ENCODE data around the gene TOGARAM1. TPM values are rescaled to one million over a fixed set of nuclear protein-coding genes. Genes with fewer than 3 reads are reported as not detected.

The TOGARAM1 gene
- total RNA-seq, 1 experiment from 2014 or later = 12.9 TPM

GRCh38 chr14:45003924-45004323 is 41.9 kb downstream of the TOGARAM1 start:
- POLR2A ChIA-PET (ENCODE audit: unreplicated experiment) = no interaction called here
- no peaks in the 10 kb centered on the region for H3K9me2 ChIP-seq (ENCODE audit: insufficient read depth)
- no peak overlapping the region for H3K4me3 ChIP-seq
- no peak overlapping the region for H3K27ac ChIP-seq
- H3K4me2 ChIP-seq = no peak overlapping the region
- CTCF ChIA-PET = no interaction called here
- H3K27me3 ChIP-seq (ENCODE audit: insufficient read depth, low read depth) = no peaks in the 10 kb centered on the region
- no peaks in the 10 kb centered on the region; the same call in 1 of the 2 replicates for H3K9me3 ChIP-seq (ENCODE audit: insufficient read depth, low read depth)
- intact Hi-C loops (cut with micrococcal nuclease; ENCODE audit: unreplicated experiment) = no loop called here
- no peaks in the 10 kb centered on the region for H3F3A ChIP-seq (ENCODE audit: insufficient read depth, low read depth)
- no TSS peak for BruUV-seq (replicated peaks)
- no peaks in the 10 kb centered on the region for H3K4me1 ChIP-seq (replicated peaks; ENCODE audit: insufficient read depth)
- no peaks in the 10 kb centered on the region; the same call in 1 of the 2 replicates for H4K20me1 ChIP-seq (ENCODE audit: insufficient read depth)
- no peak overlapping the region for H2AFZ ChIP-seq
- TF ChIP-seq EZH2 (IDR thresholded peaks at IDR 0.05; ENCODE audit: low read depth) (no peak), CTCF (conservative IDR thresholded peaks at IDR 0.05) (no peak)
- no peak for DNase-seq
- 0 out of 2 replicates have a peak, but pooled peaks cover 4% of the 10 kb centered on the region for H3K36me3 ChIP-seq (ENCODE audit: low read depth)
- H3K79me2 ChIP-seq (ENCODE audit: low read depth) = no peaks in the 10 kb centered on the region

- TF ChIP-seq CTCF (conservative IDR thresholded peaks at IDR 0.05) = no peak
- TF ChIP-seq EZH2 (IDR thresholded peaks at IDR 0.05; ENCODE audit: low read depth) = no peak
- Histone ChIP-seq H3K27me3 (ENCODE audit: insufficient read depth, low read depth) (no peaks in the 10 kb centered on the region), H3K4me2 (no peak overlapping the region), H2AFZ (no peak overlapping the region), H3K4me3 (no peak overlapping the region), H3K9me2 (ENCODE audit: insufficient read depth) (no peaks in the 10 kb centered on the region), H3K27ac (no peak overlapping the region), H3K36me3 (ENCODE audit: low read depth) (no peaks in the 10 kb centered on the region; the same call in 1 of the 2 replicates), H3K4me1 (replicated peaks; ENCODE audit: insufficient read depth) (no peaks in the 10 kb centered on the region), H3K9me3 (ENCODE audit: insufficient read depth, low read depth) (no peaks in the 10 kb centered on the region), H3F3A (ENCODE audit: insufficient read depth, low read depth) (no peaks in the 10 kb centered on the region), H3K79me2 (ENCODE audit: low read depth) (no peaks in the 10 kb centered on the region), H4K20me1 (ENCODE audit: insufficient read depth) (no peaks in the 10 kb centered on the region)
- ChIA-PET CTCF (no interaction called here), POLR2A (ENCODE audit: unreplicated experiment) (no interaction called here)
- intact Hi-C loops (cut with micrococcal nuclease; ENCODE audit: unreplicated experiment) = no loop called here
- no TSS peak for BruUV-seq (replicated peaks)
- DNase-seq = no peak
These were observed 53.1 kb downstream of the TOGARAM1 start for GRCh38 chr14:45015133-45015532.

GRCh38 chr14:45028107-45028626 is 66.2 kb downstream of the TOGARAM1 start:
- BruUV-seq (replicated peaks) = no TSS peak
- H3K9me2 ChIP-seq (ENCODE audit: insufficient read depth) = no peaks in the 10 kb centered on the region
- H3K9me3 ChIP-seq (ENCODE audit: insufficient read depth, low read depth) = no peaks in the 10 kb centered on the region
- POLR2A ChIA-PET (ENCODE audit: unreplicated experiment) = no interaction called here
- no peaks in the 10 kb centered on the region for H3F3A ChIP-seq (ENCODE audit: insufficient read depth, low read depth)
- no peak overlapping the region for H3K4me2 ChIP-seq
- H4K20me1 ChIP-seq (ENCODE audit: insufficient read depth) = no peaks in the 10 kb centered on the region; the same call in 1 of the 2 replicates
- H3K4me1 ChIP-seq (replicated peaks; ENCODE audit: insufficient read depth) = no peaks in the 10 kb centered on the region
- H2AFZ ChIP-seq = no peak overlapping the region
- H3K4me3 ChIP-seq = no peak overlapping the region
- no peak overlapping the region for H3K27ac ChIP-seq
- no peaks in the 10 kb centered on the region for H3K79me2 ChIP-seq (ENCODE audit: low read depth)
- 0 out of 2 replicates have a peak, but pooled peaks cover 7% of the 10 kb centered on the region for H3K36me3 ChIP-seq (ENCODE audit: low read depth)
- intact Hi-C loops (cut with micrococcal nuclease; ENCODE audit: unreplicated experiment) = no loop called here
- CTCF ChIA-PET = no interaction called here
- TF ChIP-seq EZH2 (IDR thresholded peaks at IDR 0.05; ENCODE audit: low read depth) (no peak), CTCF (conservative IDR thresholded peaks at IDR 0.05) (no peak)
- no peaks in the 10 kb centered on the region for H3K27me3 ChIP-seq (ENCODE audit: insufficient read depth, low read depth)
- DNase-seq = no peak

Measured in PC-9 (cell line).